ENCODE results near the gene DNM3.
"Not testable (repeated sequence)": the region's sequence is repeated elsewhere in the genome, so short reads cannot be mapped to it uniquely, and the experiment has no call there.

DNA sequence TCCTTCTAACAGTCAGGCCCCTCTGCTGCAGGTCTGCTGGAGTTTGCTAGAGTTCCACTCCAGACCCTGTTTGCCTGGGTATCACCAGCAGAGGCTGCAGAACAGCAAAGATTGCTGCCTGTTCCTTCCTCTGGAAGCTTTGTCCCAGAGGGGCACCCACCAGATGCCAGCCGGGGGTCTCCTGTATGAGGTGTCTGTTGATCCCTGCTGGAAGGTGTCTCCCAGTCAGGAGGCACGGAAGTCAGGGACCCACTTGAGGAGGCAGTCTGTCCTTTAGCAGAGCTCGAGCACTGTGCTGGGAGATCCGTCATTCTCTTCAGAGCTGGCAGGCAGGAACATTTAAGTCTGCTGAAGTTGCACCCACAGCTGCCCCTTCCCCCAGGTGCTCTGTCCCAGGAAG lies 238.6 kb downstream of the DNM3 start:
- TF ChIP-seq, protein P1, sequence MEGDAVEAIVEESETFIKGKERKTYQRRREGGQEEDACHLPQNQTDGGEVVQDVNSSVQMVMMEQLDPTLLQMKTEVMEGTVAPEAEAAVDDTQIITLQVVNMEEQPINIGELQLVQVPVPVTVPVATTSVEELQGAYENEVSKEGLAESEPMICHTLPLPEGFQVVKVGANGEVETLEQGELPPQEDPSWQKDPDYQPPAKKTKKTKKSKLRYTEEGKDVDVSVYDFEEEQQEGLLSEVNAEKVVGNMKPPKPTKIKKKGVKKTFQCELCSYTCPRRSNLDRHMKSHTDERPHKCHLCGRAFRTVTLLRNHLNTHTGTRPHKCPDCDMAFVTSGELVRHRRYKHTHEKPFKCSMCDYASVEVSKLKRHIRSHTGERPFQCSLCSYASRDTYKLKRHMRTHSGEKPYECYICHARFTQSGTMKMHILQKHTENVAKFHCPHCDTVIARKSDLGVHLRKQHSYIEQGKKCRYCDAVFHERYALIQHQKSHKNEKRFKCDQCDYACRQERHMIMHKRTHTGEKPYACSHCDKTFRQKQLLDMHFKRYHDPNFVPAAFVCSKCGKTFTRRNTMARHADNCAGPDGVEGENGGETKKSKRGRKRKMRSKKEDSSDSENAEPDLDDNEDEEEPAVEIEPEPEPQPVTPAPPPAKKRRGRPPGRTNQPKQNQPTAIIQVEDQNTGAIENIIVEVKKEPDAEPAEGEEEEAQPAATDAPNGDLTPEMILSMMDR (IDR thresholded peaks at IDR 0.05) = not testable (repeated sequence)
- not testable (repeated sequence) for TF ChIP-seq EZH2 (IDR thresholded peaks at IDR 0.05; ENCODE audit: borderline replicate concordance, insufficient read depth, low read depth, low read length, poor library complexity, severe bottlenecking)
